HG03060 (cell line): ENCODE results near the gene ARHGEF37.
"Not testable (repeated sequence)": the region's sequence is repeated elsewhere in the genome, so short reads cannot be mapped to it uniquely, and the experiment has no call there.

ENCODE experiments used
- ATAC-seq: cut with Tn5 transposase; IDR thresholded peaks from one replicate; pipeline ENCODE4 v1.9.1; 2021; ENCODE audit warnings: low read depth, moderate number of reproducible peaks; ENCODE audit not compliant: unreplicated experiment

The ARHGEF37 gene

DNA sequence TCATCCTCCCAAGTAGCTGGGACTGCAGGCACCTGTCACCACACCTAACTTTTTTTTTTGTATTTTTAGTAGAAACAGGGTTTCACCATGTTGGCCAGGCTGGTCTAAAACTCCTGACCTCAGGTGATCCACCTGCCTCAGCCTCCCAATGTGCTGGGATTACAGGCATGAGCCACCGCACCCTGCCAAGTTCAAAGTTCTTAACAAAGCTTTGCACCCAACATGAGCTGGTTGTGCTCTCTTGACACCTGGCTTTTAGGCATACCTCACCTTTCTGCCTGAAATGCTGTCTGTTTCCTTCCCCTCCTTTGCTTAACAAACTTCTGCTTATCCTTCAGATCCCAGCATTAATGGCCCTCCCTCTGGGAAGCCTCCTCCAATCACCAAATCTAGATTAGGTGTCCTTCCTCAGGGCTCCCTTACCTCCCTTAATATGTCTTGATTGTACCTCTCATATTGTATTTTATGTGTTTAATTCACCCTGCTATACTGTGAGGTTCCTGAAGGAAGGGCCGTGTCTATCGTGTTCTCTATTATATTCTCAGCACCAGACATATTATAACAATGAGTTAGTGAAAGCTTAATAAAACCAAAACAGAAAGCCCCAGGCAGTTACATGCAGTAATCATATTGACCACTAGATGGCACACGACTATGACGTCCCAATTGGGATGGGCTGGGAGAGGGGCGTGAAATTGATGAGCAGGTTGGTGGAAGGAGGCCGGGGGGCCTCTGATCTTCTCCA is 86.0 kb downstream of the ARHGEF37 start:
- no peak for ATAC-seq

DNA sequence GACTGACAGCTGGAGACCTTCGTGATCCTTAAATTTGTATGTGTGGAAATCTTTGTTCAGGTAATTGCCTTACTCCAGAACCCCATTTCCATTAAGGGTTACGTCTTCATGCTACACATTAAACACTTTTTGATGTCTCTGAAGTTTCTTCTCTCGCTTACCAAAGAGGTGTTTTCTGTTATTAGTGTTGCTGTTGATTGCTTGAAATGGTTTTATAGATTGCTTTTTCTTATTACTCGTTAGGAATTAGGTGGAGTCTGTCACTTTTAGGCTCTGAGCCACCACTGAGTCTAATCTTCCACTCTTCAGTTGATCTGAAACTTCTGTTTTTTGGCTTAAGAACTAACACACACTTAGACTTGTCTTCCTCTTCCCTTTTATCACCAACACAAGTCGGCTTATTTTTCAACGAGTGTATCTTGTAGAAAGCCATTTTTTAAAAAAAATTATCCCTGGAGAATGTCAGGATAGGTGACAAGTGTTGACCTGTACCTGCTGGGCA is 86.6 kb downstream of the ARHGEF37 start:
- no peak for ATAC-seq

DNA sequence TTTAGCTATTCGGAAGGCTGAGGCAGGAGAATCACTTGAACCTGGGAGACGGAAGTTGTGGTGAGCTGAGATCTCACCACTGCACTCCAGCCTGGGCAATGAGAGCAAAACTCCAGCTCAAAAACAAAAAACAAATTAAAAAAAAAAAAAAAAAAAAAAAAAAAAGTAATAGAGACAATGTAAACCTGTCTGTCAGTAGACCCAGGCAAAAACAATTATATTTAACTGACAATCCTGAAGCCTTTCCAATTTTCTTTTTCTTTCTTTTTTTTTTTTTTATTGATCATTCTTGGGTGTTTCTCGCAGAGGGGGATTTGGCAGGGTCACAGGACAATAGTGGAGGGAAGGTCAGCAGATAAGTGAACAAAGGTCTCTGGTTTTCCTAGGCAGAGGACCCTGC is 88.0 kb downstream of the ARHGEF37 start:
- not testable (repeated sequence) for ATAC-seq

GRCh38 chr5:149671544-149671943 is 90.2 kb downstream of the ARHGEF37 start:
- ATAC-seq = no peak

GRCh38 chr5:149672701-149673476 is 91.6 kb downstream of the ARHGEF37 start:
- ATAC-seq = no peak

DNA sequence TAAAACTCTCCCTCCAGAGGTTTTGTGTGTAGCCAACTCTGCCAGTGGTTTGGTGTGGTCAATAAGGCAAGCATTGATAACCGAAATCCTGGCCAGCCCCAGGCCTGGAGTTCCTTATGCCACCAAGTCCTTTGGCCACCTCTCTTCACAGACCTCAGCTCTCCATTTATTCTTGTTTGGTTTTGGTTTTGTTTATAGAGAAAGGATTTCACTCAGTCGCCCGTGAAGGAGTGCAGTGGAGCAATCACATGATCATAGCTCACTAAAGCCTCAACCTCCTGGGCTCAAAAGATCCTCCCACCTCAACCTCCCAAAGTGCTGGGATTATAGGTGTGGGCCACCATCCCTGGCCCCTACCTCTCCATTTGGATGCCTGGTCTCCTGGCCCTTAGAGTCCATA is 93.4 kb downstream of the ARHGEF37 start:
- no peak for ATAC-seq

DNA sequence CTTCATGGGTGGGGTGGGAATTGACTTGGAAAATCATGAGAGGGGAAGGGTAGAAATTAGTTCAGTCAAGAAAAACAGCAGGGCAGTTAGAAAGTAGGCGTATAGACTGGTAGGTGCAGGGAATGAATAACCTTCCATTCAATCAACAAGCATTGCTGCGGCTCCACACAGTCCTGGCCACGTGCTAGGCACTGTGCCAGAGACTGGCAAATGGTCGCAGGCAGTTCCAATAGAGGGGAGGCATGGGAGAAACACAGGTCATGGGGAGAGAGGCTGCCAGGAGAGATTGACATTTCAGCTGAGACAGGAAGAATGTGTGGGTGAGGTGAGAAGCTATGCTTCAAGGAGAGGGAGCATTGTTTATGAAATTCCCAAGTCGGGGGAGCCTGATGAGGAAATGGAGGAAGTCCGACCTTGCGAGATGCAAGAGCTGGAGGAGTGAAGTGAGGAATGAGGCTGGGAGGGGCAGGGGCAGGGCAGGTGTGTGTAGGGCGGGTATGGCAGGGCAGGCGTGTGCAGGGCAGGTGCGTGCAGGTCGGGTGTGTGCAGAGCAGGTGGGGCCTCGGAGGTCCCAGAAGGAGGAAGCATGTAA is 94.4 kb downstream of the ARHGEF37 start:
- no peak for ATAC-seq

DNA sequence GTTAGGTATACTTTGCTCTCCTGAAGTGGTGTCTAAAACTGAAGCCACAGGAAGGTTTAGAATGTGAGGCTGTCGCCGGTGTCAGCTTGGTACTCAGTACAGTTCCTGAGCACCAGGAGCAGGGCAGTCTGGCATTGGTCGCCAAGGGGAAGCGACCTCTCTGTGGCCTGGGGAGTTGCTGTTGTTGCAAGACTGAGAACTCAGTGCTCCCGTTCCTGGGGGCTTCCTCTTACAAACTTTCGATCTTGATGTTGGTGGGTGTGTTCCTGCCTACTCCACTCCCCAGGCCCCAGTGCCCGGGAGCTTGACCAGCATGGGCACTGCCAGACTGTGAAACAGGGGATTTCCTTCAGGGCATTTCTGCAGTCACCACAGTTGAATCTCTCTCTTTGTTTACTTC is 96.4 kb downstream of the ARHGEF37 start:
- ATAC-seq = no peak

GRCh38 chr5:149679876-149680809 is 98.8 kb downstream of the ARHGEF37 start:
- peak; percentile 23 for ATAC-seq

- peak; percentile 86 for ATAC-seq
These were observed 99.5 kb downstream of the ARHGEF37 start for GRCh38 chr5:149680810-149681221.

DNA sequence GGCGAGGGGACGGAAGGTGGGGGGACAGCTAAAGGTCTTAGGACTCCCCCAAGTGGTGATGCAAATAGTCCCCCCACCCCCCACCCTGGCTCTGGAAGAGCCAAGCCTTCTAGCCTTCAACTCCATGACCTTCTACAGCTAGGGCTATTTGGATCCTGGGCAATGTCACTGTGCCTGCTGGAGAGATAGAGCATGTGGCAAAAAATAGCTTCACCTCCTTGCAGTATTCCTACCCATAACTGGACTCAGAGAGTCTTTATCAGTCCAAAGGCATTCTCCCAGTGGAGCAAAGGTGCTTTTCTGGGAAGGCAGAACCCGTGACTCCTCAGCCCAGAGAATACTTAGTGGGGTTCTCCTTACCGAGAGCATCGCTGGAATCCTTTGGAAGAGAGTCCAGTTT is 100.0 kb downstream of the ARHGEF37 start:
- ATAC-seq = no peak

DNA sequence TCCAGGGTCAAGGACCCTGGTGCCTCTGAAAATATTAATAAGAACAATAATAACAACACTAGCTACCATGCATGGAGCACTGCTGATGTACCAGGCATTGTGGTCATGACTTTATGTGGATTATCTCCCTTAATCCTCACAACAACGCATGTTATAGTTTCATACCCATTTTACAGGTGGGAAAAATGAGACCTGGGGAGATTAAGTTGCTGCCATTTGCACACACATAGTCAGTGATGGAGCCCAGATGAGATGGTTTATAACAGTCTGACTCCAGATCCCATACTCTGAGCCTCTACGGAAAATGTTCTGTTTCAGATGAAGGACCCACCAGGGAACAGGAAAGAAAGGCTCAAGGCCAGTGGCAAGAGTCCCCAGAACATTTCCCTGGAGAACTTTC is 100.6 kb downstream of the ARHGEF37 start:
- no peak for ATAC-seq

GRCh38 chr5:149682532-149683075 is 101.3 kb downstream of the ARHGEF37 start:
- ATAC-seq = no peak

GRCh38 chr5:149683964-149684363 is 102.7 kb downstream of the ARHGEF37 start:
- ATAC-seq = no peak

GRCh38 chr5:149684371-149684770 is 103.1 kb downstream of the ARHGEF37 start:
- ATAC-seq = no peak
